GM12878 (cell line): ENCODE data around the gene PDE7B. TPM values are rescaled to one million over a fixed set of nuclear protein-coding genes. Genes with fewer than 3 reads are reported as not detected.

ENCODE experiments used
- ATAC-seq: fragments of 200-7000 bp; cut with Tn5 transposase; 3 replicates; pipeline ENCODE4 v1.9.1; 2020; ENCODE audit warnings: mild to moderate bottlenecking, moderate library complexity
- BruUV-seq: library from RNA; stranded (reverse); fragments of 400-500 nt; replicated peaks from 2 replicates; lab custom pipeline; 2021; lab: Mats Ljungman, UMichigan
- CTCF ChIA-PET: fragments of 300-600 bp; sonication (Branson Sonifier 250); formaldehyde crosslinking; extraction: SDS; loops from one replicate; lab custom pipeline; 2021; ENCODE audit warnings: inconsistent platforms; lab: Yijun Ruan, JAX
- POLR2A ChIA-PET: fragments of 350-600 bp; formaldehyde crosslinking; extraction: SDS; loops from one replicate; lab custom pipeline; 2021; ENCODE audit warnings: inconsistent platforms; lab: Charles Lee
- RAD21 ChIA-PET: fragments of 300-600 bp; sonication (Branson Sonifier 250); formaldehyde crosslinking; loops from one replicate; lab custom pipeline; 2023; ENCODE audit warnings: antibody characterized with exemption; ENCODE audit not compliant: unreplicated experiment; lab: Charles Lee
- SMC1A ChIA-PET: fragments of 300-600 bp; sonication (Branson Sonifier 250); formaldehyde crosslinking; loops from one replicate; lab custom pipeline; 2023; ENCODE audit not compliant: unreplicated experiment, uncharacterized antibody; lab: Charles Lee
- DNase-seq: peaks from one replicate; pipeline ENCODE4 v3.0.0-alpha.2; 2011; ENCODE audit warnings: low read depth, low spot score
- FAIRE-seq: peaks from 3 replicates; lab custom pipeline; 2011; peaks lifted over from hg19 to GRCh38; lab: Jason Lieb, UNC
- H2AFZ ChIP-seq: 2 replicates; pipeline ENCODE4 v1.6.0; 2011; ENCODE audit warnings: low read depth, low read length, control low read depth; ENCODE audit not compliant: control insufficient read depth
- H3K27ac ChIP-seq: 2 replicates; pipeline ENCODE4 v1.5.1; 2011; ENCODE audit warnings: control low read depth; ENCODE audit not compliant: control insufficient read depth, insufficient read depth
- H3K27me3 ChIP-seq, 2 experiments: replicated peaks in 1 of 2; 2 replicates each; pipeline versions ENCODE4 v1.6.0 to v1.6.1; 2011; ENCODE audit warnings: low read length in 1 of 2; ENCODE audit not compliant: control insufficient read depth in 2 of 2, insufficient read depth in 2 of 2
- H3K36me3 ChIP-seq, 2 experiments: 2 replicates each; pipeline ENCODE4 v1.5.1; 2011; ENCODE audit warnings: low read length in 1 of 2; ENCODE audit not compliant: control insufficient read depth in 2 of 2, insufficient read depth in 2 of 2
- H3K4me1 ChIP-seq: 2 replicates; pipeline ENCODE4 v1.6.1; 2011; ENCODE audit warnings: mild to moderate bottlenecking, low read length, moderate library complexity, mixed read lengths; ENCODE audit not compliant: control insufficient read depth, insufficient read depth
- H3K4me2 ChIP-seq: 2 replicates; pipeline ENCODE4 v1.6.0; 2011; ENCODE audit warnings: control low read depth; ENCODE audit not compliant: control insufficient read depth, insufficient read depth
- H3K4me3 ChIP-seq: fragments of 200-600 bp; sonication (generic); 2 replicates; pipeline ENCODE4 v1.5.1; 2016
- H3K79me2 ChIP-seq: 2 replicates; pipeline ENCODE4 v1.6.0; 2011; ENCODE audit warnings: low read length; ENCODE audit not compliant: control insufficient read depth, insufficient read depth
- H3K9ac ChIP-seq: 2 replicates; pipeline ENCODE4 v1.8.0; 2011; ENCODE audit warnings: low read length, control low read depth, mixed read lengths; ENCODE audit not compliant: control insufficient read depth, insufficient read depth
- H3K9me3 ChIP-seq: replicated peaks from 3 replicates; pipeline ENCODE4 v1.5.1; 2011; ENCODE audit warnings: mild to moderate bottlenecking, low read length; ENCODE audit not compliant: control insufficient read depth, insufficient read depth
- H4K20me1 ChIP-seq: 2 replicates; pipeline ENCODE4 v1.6.0; 2011; ENCODE audit not compliant: control insufficient read depth, insufficient read depth
- BCL3 ChIP-seq: IDR thresholded peaks from 2 replicates; pipeline ENCODE4 v1.6.1; 2011; ENCODE audit warnings: borderline replicate concordance, low read depth, mild to moderate bottlenecking, moderate library complexity, low read length; ENCODE audit not compliant: insufficient read depth, poor library complexity, severe bottlenecking
- BRCA1 ChIP-seq: IDR thresholded peaks from 2 replicates; pipeline ENCODE4 v1.6.1; 2011; ENCODE audit warnings: low read depth, low read length, improper control_type of control experiment
- CEBPZ ChIP-seq: fragments of 150-350 bp; IDR thresholded peaks from 2 replicates; pipeline ENCODE4 v1.6.1; 2016; ENCODE audit warnings: low read depth, low read length
- EGR1 ChIP-seq, 2 experiments: IDR thresholded peaks; 1 replicate in 1 of 2; 2 replicates in 1 of 2; pipeline ENCODE4 v1.6.1; 2011 to 2012; ENCODE audit warnings: low read depth in 2 of 2, low read length in 2 of 2, borderline replicate concordance in 1 of 2, mild to moderate bottlenecking in 1 of 2, moderate library complexity in 1 of 2
- GATAD2B ChIP-seq: fragments of 450-650 bp; conservative IDR thresholded peaks from 2 replicates; pipeline ENCODE4 v1.6.1; 2017; ENCODE audit warnings: low read depth, mild to moderate bottlenecking, moderate library complexity
- HSF1 ChIP-seq: fragments of 150-350 bp; IDR thresholded peaks from 2 replicates; pipeline ENCODE4 v1.6.1; 2014; ENCODE audit warnings: mild to moderate bottlenecking, low read depth, low read length
- MXI1 ChIP-seq: fragments of 150-350 bp; IDR thresholded peaks from 2 replicates; pipeline ENCODE4 v1.6.1; 2011; ENCODE audit warnings: low read depth, mild to moderate bottlenecking, inconsistent platforms, low read length, improper control_type of control experiment
- PRDM15 ChIP-seq: fragments of 450-650 bp; formaldehyde crosslinking; IDR thresholded peaks from 2 replicates; pipeline ENCODE4 v1.4.0; 2020; ENCODE audit warnings: mild to moderate bottlenecking, moderate library complexity
- TCF7 ChIP-seq: IDR thresholded peaks from 2 replicates; pipeline ENCODE4 v1.6.1; 2014; ENCODE audit warnings: antibody characterized with exemption, borderline replicate concordance
- ZNF217 ChIP-seq: fragments of 450-650 bp; IDR thresholded peaks from 2 replicates; pipeline ENCODE4 v1.6.1; 2017; ENCODE audit warnings: antibody characterized with exemption, mild to moderate bottlenecking
- WGBS: methylation state at CpG from one replicate; pipeline ENCODE4 v1.1.6; 2016; ENCODE audit warnings: low lambda C conversion rate; ENCODE audit not compliant: insufficient replicate concordance, insufficient coverage; ENCODE audit errors: missing lambda C conversion rate; 5-methylcytosine and 5-hydroxymethylcytosine counted together
- in situ Hi-C: fragments of 300-500 bp; cut with MboI; formaldehyde crosslinking; loops from 9 replicates; pipeline ENCODE4 v1.14.3; 2018; ENCODE audit warnings: mixed read lengths
- intact Hi-C: fragments of 100-400 bp; cut with micrococcal nuclease; formaldehyde crosslinking; loops from one replicate; pipeline ENCODE4 v1.14.2; 2022; ENCODE audit not compliant: unreplicated experiment
- polyA plus RNA-seq, 11 experiments: library from polyadenylated mRNA; depleted of rRNA in 4 of 11; unstranded in 6 of 11; stranded (reverse) in 5 of 11; fragments of >200 nt; fragmentation: Nextera tagmentation in 4 of 11; fragmentation: Illumina TruSeq in 1 of 11; extraction: Ambion mirVana in 4 of 11; extraction: Trizol in 1 of 11; gene quantifications; 1 replicate in 1 of 11; 2 replicates in 10 of 11; pipeline versions ENCODE4 v1.2.1 to v1.2.3, GENCODE V29; 2011 to 2016; ENCODE audit warnings: inconsistent platforms in 2 of 11, missing spikeins in 2 of 11, low read depth in 1 of 11
- total RNA-seq, 4 experiments: library from RNA; depleted of rRNA in 3 of 4; stranded (reverse); fragments of >200 nt in 3 of 4; fragmentation: Illumina TruSeq in 1 of 4; extraction: Trizol in 1 of 4; gene quantifications; 2 replicates each; pipeline versions ENCODE4 v1.2.1 to v1.2.3, GENCODE V29; 2013 to 2021

PDE7B gene
- total and polyA plus RNA-seq, 10 of the 15 experiments (the other 5 are each of a cell fraction or from before 2014, with no cell fraction given), result not detected

GRCh38 chr6:136037242-136037875 lies 185.9 kb downstream of the PDE7B start (continued):
- TF ChIP-seq HSF1, result no peak

- H3K4me1 ChIP-seq, result no peaks in the 10 kb centered on the region
- in situ Hi-C loops, result no loop called here
- ATAC-seq, result no peak; the same call in 2 of the 3 replicates
- no peaks in the 10 kb centered on the region for H3K36me3 ChIP-seq
- ChIA-PET SMC1A (interaction anchor here (1.2 kb wide), 1 partner anchor 482 kb away, joined by 3 read pairs; no protein-coding TSS in a partner anchor), RAD21 (no interaction called here), POLR2A (no interaction called here), CTCF (interaction anchor here (0.6 to 1.4 kb wide), 2 partner anchors 15 to 285 kb away, joined by 3 to 4 read pairs; no protein-coding TSS in a partner anchor)
- H3K4me2 ChIP-seq, result no peak overlapping the region
- H3K9me3 ChIP-seq, result no peaks in the 10 kb centered on the region
- 35% methylated on average over 12 of the region's 13 CpGs for WGBS
- intact Hi-C loops, result loop anchor here (10.0 kb wide), 1 partner anchor 277 kb away; no protein-coding TSS in a partner anchor
- H3K4me3 ChIP-seq, result no peak overlapping the region
- no peak overlapping the region for H3K27ac ChIP-seq
- DNase-seq, result no peak
- no peaks in the 10 kb centered on the region; a peak in 2 of 4 replicates for H3K27me3 ChIP-seq
- no peaks in the 10 kb centered on the region for H3K79me2 ChIP-seq
- H4K20me1 ChIP-seq, result no peaks in the 10 kb centered on the region
- BruUV-seq, result no TSS peak
- no peak for FAIRE-seq
- no peak overlapping the region for H3K9ac ChIP-seq
- H2AFZ ChIP-seq, result no peak overlapping the region
- TF ChIP-seq TCF7 (no peak), ZNF217 (no peak), EGR1 (IDR thresholded peaks at IDR 0.05; ENCODE audit: borderline replicate concordance in 1 of 2, low read depth in 2 of 2, low read length in 2 of 2) (no peak), CEBPZ (no peak), BRCA1 (no peak), PRDM15 (CRISPR knock-in tag) (no peak), BCL3 (no peak), GATAD2B (no peak), MXI1 (no peak)
Observed at GRCh38 chr6:136037876-136038460, 186.5 kb downstream of the PDE7B start.
